NB4 (cell line): ENCODE data around the gene GM2A.

ENCODE experiments used
- DNase-seq: peaks from one replicate; pipeline ENCODE4 v3.0.0; 2010; ENCODE audit warnings: low read depth
- H3K4me3 ChIP-seq: one replicate; pipeline ENCODE4 v1.5.1; 2011; ENCODE audit warnings: mild to moderate bottlenecking, low read depth, low read length, moderate library complexity
- MYC ChIP-seq: IDR thresholded peaks from 2 replicates; pipeline ENCODE4 v1.6.1; 2011; ENCODE audit warnings: low read depth, low read length
- POLR2A ChIP-seq: IDR thresholded peaks from 2 replicates; pipeline ENCODE4 v1.6.1; 2011; ENCODE audit warnings: mild to moderate bottlenecking; ENCODE audit not compliant: insufficient read length; ENCODE audit errors: extremely low read depth
- TF ChIP-seq, protein P1 (sequence below): IDR thresholded peaks from 2 replicates; pipeline ENCODE4 v1.6.1; 2011; ENCODE audit warnings: low read depth, low read length
- TF ChIP-seq, protein P2 (sequence below): IDR thresholded peaks from one replicate; pipeline ENCODE4 v1.5.1; 2012; ENCODE audit warnings: low read depth, low read length

The GM2A gene

DNA sequence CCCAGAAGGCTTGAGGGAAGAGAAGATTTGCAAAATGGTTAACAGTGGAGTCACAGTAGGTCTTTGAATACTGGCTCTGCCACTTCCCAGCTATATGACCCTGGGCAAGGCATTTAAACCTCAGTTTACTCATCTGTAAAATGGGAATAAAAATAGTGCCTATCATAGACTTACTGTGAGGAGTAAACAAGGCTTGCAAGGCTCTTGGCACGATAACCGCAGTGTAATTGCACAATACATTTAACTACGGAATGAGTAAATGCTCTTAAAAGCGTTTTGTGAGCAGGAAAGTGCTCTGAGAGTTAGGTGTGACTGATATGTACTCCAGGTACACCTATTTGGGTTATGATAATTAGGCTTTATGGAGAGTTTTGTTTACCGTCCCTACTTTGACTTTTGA is 42.2 kb downstream of the GM2A start:
- H3K4me3 ChIP-seq = no peak overlapping the region
- peak; percentile 78 for DNase-seq
- TF ChIP-seq, protein P1, sequence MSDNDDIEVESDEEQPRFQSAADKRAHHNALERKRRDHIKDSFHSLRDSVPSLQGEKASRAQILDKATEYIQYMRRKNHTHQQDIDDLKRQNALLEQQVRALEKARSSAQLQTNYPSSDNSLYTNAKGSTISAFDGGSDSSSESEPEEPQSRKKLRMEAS = no peak
- TF ChIP-seq, protein P2, sequence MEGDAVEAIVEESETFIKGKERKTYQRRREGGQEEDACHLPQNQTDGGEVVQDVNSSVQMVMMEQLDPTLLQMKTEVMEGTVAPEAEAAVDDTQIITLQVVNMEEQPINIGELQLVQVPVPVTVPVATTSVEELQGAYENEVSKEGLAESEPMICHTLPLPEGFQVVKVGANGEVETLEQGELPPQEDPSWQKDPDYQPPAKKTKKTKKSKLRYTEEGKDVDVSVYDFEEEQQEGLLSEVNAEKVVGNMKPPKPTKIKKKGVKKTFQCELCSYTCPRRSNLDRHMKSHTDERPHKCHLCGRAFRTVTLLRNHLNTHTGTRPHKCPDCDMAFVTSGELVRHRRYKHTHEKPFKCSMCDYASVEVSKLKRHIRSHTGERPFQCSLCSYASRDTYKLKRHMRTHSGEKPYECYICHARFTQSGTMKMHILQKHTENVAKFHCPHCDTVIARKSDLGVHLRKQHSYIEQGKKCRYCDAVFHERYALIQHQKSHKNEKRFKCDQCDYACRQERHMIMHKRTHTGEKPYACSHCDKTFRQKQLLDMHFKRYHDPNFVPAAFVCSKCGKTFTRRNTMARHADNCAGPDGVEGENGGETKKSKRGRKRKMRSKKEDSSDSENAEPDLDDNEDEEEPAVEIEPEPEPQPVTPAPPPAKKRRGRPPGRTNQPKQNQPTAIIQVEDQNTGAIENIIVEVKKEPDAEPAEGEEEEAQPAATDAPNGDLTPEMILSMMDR = no peak
- TF ChIP-seq MYC (no peak), POLR2A (no peak)

DNA sequence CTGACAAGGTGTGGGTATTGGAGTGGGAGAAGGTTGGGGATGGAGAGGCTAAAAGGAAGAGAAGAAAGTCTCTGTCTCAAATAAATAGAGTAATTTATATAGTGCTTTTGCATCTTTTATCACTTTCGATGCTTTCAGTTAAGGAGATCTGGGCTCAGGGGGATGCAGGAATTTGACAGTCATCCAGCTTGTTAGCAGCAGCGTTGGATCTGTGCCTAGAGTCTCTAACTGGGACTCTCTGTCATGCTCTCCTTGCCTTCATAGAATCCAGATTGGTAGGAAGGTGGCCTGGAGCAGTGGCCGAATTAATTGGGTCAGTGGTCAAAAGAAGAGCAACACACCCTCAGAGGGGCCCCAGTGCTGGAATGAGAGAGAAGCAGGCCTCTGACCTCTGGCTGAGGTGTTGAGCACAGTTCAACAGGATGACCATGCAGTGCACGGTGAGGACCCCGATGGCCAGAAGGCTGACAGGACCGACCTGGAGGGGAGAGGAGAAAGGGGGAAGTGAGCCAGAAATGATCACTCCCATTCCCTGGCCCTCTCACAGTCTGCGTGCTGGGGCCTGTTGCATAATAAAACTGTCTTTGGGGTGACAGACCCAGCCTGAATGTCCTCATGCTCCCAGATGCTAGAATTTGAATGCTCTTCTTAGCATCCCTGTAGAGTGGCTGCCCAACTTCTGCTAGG is 42.9 kb downstream of the GM2A start:
- peak; percentile 76 for DNase-seq
- no peak overlapping the region for H3K4me3 ChIP-seq
- TF ChIP-seq, protein P1 = no peak
- TF ChIP-seq, protein P2 = no peak

DNA sequence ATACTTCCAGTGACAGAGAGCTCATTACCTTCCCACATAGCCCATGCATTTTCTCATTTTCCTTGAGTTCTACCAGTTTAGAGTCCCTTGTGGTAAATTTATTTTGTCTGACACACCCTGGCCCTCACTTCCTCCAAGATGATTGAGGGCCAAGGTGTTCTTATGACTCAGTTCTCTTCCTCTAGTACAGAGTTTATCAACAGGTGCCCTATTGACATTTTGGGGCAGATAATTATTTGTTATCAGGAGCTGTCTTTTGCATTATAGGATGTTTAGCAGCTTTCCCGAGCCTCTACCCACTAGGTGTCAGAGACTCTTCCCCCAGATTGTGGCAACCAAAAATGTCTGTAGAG is 43.5 kb downstream of the GM2A start:
- DNase-seq = no peak
- TF ChIP-seq, protein P1 = no peak
- TF ChIP-seq MYC = no peak
- TF ChIP-seq POLR2A = no peak
- TF ChIP-seq, protein P2 = no peak
- H3K4me3 ChIP-seq = no peak overlapping the region

DNA sequence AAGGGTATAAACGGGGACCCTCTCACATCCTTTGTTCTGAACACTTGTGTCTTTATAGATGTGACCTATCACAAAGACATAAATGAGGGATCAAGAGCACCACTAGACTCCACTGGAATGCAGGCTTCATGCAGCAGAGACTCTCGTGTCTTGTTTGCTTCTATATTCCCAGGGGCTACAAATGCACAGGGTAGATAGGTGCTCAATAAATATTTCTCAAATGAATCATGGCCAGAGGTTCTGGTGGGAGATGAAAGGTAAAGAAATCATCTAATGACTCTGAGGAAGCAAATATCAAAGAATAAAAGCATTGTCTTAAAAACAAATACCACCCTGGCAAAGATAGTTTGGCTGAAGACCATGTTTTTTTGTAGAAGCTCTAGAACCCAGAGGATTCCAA is 44.0 kb downstream of the GM2A start:
- no peak overlapping the region for H3K4me3 ChIP-seq
- no peak for DNase-seq
- TF ChIP-seq POLR2A = no peak
- TF ChIP-seq, protein P1 = no peak
- TF ChIP-seq, protein P2 = no peak
- no peak for TF ChIP-seq MYC

DNA sequence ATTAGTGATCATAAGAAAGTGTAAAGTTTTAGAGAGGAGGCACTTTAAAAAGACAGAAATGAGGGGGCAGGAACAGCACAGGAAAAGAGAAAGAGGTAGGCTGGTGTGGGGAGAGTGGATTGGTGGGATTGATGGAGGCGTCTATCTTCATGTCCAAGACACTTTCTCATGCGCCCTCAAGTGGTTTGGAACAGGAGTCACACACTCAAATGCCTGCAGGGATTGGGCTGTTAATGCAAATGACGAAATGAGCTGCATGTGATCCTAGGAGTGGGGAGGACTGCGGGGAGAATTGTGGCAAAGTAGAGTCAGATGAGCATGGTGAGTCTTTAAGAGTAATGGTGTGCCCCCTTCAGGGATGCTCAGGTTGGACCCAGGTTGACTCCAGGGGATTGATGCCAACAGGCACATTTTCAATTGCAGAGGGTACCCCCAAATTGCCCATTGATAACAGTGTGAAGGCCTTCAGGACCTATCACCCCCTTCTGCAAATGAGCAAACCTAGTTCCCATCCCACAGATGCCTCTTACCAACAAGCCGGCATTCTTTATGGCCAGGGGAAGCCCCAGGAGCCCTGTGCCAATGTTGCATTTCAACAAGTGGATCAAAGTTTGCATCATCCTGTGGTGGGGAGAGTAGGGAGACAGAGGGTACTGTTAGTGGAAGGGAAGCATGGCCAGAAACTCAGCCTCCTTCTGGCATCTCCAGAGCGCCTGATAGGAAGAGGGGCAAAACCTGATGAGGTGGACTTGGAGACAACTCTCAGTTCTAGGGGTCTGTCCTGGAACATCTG is 45.3 kb downstream of the GM2A start:
- DNase-seq = peak; percentile 54
- TF ChIP-seq, protein P2 = peak; percentile 24
- TF ChIP-seq POLR2A = no peak
- H3K4me3 ChIP-seq = no peak overlapping the region
